Head of caudate nucleus (tissue), 42 donors: Measurements from ENCODE around the gene OSBPL2.

Experiments used
- DNase-seq, 42 donors: peaks; one replicate each; pipeline versions ENCODE4 v3.0.0 to v3.0.0-alpha.2; 2020 to 2021; ENCODE audit warnings: mixed read lengths in 7 of 42
- intact Hi-C: fragments of 100-400 bp; cut with DNase I; formaldehyde crosslinking; loops from one replicate; pipeline ENCODE4 v1.15.0; 2022

Gene OSBPL2

DNA sequence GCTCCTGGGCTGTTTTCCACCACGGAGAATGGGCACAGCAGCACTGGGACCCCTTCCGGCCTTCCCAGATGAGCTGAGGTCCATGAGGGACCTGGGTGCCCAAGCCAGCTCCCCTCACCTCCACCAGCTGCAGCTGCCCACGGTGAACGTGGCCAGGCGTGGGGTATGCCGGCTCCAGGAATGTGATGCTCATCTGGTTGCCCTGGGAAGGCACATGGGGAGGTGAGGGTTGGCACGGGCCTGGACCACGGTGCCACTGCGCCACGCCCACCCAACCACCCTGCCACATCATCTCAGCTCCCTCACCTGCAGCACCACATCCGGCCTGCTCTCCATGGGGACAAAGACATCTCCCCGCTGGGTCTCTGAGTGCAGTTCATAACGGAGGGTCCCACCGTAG, 88.2 kb downstream of the OSBPL2 start:
- DNase-seq, result no peak

DNA sequence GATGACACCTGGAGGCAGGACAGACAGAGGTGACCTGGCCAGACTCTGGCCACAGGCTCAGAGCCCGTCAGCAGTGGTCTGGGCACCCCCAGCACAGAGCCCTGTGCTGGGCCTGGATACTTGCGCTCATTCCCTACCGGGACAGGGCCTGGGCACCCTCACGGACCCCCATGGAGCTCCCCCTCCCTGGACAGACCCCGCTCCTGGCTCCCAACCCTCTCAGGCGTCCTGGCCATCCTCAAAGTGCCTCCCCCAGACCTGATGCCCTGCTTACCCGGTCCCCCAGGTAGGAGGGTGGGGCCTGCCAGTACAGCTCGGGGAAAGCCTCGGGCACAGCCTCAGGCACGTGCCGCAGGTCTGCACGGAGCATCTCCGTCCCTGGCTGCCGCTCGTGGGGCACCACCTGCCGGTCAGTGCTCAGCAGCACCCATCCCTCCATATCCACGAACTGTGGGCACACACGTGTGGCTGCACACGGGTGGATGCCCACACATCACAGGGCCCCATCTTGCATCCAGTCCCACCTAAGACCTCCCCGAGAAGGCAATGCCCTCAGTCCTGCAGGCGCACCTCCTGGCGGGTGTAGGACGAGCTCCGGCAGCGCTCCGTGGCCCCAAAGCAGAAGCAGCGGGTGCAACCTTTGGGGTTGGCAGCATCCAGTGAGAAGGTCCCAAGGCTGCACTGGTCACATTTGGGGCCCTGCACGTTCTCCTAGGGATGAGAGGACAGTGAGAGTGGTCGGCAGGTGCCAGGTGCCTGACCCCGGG, 88.8 kb downstream of the OSBPL2 start:
- no peak for DNase-seq

More for the DNA sequence above, 88.2 kb downstream of the OSBPL2 start:
- intact Hi-C loops, result no loop called here

DNA sequence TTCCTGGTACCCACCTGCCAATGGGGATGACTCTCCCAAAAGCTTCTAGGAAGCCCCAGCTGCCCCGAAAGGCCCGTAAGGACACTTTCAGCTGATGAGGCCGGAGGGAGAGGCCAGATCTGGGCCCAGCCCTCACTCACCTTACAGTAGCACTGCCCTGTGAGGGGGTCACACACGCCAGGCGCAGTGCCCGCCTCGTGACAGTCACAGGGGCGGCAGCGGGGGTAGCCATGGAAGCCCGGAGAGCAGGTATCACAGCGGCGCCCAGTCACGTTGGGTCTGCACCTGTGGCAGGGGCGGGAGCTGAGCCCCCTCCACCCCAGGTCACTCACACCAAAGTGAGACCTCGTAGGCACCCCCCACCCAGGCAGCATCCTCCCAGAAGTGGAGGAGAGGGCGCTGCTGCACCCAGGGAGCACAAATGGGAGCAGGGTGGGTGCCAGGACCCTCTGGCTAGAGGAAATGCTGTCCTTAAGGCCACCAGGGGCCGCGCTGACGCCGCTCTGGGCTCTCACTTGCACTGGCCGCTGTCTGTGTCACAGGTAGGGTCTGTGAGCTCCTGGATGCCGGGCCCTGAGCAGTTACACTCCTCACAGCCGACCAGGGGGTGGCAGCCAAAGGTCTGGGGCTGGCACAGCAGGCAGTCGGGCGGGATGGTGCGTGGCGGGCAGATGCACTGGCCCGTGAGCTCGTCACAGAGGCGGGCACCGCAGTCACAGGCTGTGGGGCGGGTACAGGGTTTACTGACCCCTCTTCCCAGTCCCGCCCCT, 89.6 kb downstream of the OSBPL2 start:
- intact Hi-C loops, result no loop called here
- no peak for DNase-seq

More for the DNA sequence above, 88.8 kb downstream of the OSBPL2 start:
- intact Hi-C loops, result no loop called here

DNA sequence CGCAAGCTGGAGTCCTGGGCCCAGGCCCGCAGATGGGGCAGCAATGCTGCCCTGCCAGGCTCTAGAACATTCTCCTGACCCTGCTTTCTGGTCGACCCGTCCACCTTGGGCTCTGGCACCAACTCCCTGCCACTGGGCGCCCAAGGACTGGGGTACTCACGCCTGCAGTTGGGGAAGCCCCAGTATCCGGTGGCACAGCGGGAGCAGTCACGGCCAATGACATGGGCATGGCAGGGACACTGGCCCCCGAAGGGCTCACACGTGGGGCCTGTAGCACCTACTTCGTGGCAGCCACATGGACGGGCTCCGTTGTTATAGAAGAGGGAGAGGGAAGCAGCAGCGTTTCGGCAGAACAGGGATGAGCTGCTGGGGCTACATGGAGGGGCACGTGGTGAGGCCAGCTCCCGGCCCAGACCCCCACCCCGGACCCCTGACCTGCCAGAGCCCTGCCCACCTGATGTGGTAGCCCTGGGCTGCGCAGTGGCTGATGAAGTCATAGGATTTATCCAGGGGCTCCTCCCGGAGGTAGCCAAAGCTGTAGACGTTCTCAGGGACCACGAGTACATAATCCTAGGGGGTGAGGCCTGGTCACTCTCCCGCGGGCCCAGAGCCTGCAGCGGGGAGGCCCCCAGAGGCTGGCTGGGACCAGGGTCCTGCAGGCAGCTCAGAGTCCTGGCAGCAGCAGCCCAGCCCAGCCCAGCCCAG, 90.5 kb downstream of the OSBPL2 start:
- DNase-seq, result no peak
- intact Hi-C loops, result no loop called here

DNA sequence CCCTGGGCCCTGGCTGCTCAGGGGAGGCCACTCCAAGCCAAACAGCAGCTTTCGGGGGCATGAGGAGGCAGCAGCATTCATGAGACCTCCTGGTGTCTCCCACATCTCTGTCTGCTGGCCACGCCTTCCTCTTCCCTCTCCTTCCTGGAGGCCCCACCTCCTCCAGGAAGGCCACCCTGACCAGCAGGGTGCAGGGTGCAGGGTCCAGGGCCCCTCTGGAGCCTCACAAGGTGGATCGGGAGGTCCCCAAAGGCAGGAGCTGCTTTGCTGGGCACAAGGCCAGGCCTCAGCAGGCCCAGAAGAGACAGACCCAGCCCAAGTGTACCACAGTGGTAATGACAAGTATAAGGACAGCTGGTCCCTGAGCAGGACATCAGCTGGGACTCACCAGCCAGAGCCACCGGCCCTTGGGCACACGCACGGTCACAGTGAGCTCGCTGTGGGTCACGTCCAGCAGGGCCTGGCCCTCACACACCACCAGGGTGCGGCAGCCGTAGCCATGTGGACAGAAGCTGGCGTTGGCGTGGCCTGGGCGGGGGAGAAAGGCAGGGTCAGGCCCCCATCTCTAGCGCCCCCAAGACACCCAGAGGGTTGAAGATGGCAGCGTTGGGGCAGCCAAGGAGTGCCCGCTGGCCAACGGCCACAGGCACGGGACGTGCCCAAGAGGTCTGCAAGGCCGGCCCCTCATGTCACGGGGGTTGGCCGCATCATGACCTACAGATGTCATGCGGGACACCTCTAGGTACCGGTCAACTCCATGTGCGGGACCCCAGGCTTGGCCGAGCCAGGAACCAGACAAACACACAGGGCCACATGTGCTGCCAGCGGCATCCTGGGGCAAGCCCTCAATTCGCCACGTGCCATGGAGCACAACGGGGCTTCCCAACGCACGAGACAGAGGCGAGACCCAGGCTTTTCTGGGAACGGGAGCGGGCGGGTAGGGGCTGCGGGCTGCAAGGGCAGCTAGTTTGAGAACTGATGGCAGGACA, 91.4 kb downstream of the OSBPL2 start:
- no peak for DNase-seq
- intact Hi-C loops, result no loop called here

DNA sequence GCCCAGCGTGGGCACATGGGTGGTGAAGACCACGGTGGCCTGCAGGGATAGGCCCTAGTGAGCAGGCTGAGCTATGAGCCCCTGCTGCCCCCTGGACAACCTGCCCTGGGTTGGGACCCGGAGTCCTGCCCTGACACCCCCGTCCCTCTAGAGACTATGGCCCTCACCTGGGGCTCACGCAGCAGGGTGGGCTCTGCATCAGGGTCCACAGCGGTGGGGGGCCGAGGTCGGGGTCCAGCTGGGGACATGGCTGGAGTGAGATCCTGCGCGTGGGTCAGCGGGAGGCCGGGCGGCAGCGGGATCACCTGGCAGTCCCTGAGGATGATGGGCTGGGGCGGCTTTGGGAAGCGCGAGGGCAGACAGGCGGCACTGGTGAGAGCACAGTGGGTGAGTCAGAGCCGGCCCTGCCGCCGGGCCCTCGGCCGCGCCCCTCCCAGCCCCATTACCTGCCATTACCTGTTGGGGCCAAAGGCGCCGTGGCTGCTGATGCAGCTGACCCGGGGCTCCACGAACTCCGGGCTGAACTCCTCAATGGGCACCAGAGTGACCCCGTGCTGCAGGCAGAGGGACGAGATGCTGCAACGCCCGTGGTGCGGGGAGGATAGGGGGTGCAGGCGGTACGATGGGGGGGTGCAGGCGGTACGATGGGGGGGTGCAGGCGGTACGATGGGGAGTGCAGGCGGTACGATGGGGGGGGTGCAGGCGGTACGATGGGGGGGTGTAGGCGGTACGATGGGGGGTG, 92.4 kb downstream of the OSBPL2 start:
- intact Hi-C loops, result no loop called here
- no peak for DNase-seq

DNA sequence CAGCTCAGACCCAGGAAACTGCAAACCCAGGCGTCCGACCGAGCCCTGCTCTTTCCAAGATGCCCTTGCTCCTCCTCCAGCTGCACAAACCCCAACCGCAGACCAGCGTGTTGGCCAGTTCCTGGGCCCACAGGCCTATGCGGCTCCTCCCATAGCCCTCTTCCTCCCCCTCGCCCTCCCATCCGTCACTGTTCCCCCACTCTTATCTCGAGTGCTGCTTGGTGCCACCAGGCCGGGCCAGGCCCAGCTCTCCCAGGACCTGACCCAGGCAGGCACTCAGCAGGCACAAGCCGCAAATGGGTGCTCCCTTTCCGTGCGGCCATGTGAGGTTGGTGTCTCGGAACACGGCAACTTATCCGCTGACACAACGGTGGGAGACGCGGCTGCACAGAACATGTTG, 93.0 kb downstream of the OSBPL2 start:
- intact Hi-C loops, result no loop called here
- DNase-seq, result no peak

DNA sequence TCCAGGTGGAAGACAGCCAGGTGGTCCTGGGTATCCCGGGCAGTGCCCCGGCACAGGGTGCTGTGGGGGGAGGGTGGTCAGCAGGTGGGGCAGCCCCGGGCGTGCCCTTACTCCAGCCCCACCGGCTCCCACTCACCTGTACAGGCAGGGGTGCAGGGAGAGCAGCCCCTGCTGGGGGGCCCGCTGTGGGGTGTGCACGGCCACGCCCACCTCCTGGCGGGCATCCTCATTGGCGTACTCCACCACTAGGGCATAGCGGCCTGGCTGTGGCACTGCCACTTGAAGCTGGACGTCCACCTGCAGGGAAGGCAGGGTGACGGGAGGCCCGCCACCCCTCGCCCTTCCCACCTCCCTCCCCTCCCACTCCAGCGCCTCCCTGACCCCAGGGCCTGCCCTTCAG, 94.1 kb downstream of the OSBPL2 start:
- intact Hi-C loops, result no loop called here
- DNase-seq, result no peak

DNA sequence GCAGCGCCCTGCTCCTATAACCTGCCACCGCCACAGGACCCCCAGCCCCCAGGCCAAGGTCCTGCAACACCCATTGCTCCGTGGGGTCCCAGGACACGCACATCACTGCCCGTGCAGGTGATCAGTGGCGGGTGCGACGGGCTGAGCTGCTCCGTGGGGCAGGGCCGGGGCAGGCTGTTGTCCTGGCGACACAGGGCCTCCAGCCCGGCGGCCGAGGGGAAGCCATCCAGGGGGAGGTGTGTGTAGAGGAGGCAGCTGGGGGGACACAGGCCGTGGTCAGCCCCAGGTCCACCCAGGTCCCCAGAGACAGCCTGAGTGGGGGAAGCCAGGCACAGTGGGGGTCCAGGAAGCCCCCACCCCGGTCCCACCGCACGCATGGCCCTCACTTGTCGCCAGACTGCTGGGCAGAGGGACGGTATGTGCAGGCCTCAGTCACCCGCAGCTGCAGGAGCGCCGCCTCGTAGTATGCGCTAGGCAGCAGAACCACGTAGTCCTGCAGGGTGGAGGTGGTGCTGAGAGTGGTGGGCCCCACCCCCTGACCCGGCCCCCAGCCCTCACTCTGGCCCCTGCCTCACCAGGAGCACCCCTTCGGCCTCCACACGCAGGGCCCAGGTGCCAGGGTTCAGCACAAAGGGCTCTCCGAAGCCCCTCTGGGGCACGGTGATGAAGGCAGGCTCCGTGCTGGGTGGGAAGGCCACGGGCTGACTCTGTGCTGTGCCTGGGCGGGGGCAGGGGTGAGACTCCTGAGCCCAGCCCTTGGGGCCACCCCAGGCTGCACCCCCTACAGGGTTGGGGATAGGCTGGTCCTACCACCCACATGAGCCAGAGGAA, 94.9 kb downstream of the OSBPL2 start:
- intact Hi-C loops, result no loop called here
- DNase-seq, result no peak

DNA sequence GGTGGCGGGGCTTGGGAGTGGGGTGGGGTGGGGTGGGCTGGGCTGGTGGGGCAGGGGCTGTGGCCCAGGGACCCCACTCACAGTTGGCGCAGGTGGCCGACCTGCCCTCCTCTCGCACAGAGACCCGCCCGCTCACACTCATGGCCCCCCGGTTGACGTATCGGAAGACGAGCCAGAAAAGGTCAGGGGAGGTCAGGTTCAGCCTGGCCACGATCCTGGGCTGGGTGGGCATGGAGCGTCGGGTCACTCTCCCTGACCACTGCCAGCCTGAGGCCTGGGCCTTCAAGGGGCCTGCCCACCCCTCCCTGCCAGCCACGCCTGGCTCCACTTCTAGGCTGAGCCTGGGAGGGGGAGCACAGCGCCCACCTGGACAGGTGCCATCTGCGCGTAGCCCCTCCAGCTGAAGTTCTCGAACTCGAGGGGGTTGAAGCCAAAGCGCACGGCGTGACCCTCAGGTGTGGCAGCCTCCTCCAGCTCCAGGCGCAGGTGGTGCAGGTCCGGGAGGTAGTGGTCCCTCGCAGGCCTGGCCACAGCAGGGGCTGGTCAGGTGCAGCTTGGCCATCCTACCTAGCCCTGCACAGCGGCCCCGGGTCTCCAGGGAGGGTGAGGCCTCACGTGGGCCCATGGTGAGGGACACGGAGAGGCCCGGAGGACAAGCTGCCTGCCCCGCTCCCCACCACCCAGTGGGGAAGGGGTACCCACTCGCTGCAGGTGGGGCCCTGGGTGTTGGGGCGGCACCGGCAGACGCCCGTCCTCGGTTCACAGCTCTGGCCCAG, 95.7 kb downstream of the OSBPL2 start:
- intact Hi-C loops, result no loop called here

DNA sequence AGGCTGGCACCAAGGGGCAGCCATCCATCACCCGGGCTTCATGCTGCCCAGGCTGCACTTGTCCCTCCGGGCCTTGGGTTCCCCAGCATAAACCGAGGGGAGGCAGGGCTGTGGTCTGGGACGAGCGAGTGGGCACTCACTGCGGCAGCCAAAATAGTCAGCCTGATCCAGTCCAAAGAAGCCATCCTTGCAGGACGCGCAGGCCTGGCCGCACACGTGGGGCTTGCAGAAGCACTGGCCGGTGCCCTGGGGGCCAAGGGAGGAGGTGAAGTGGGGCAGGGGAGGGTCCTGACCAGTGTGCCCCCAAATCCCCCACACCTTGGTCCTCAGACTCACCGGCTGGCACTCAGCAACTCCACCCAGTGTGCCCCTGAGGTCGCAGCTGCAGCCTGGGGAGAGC, 96.6 kb downstream of the OSBPL2 start:
- no peak for DNase-seq
- intact Hi-C loops, result no loop called here

More for the DNA sequence above, 95.7 kb downstream of the OSBPL2 start:
- DNase-seq, result no peak

DNA sequence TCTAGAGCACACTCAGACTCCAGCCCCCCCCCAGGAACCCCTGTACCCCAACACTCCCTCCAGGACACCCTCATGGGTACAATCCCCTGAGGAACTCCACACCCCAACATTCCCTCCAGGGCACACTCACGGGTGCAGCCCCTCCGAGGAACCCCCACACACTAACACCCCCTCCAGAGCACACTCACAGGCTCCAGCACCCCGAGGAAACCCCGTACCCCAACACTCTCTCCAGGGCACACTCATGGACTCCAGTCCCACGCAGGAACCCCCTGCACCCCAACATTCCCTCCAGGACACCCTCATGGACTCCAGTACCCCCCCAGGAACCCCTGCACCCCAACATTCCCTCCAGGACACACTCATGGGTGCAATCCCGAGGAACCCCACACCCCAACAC, 97.2 kb downstream of the OSBPL2 start:
- no peak for DNase-seq
- intact Hi-C loops, result no loop called here

DNA sequence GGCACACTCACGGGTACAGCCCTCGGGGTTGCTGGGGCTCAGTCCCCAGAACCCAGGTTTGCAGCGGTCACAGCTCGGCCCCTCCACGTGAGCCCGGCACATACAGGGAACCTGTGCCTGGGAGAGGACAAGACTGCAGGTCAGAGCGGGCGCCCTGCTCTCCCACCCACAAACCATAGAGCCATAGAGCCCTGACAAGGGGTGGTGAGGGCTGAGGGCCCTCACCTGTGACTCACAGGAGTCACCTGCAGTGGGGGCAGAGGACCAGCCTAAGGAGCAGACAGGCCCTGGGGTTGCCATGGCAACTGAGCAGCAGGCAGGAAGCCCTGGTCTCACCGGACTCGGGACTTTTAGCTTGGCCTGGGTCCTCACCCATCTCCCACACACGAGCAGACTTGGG, 98.0 kb downstream of the OSBPL2 start:
- intact Hi-C loops, result no loop called here
- no peak for DNase-seq

DNA sequence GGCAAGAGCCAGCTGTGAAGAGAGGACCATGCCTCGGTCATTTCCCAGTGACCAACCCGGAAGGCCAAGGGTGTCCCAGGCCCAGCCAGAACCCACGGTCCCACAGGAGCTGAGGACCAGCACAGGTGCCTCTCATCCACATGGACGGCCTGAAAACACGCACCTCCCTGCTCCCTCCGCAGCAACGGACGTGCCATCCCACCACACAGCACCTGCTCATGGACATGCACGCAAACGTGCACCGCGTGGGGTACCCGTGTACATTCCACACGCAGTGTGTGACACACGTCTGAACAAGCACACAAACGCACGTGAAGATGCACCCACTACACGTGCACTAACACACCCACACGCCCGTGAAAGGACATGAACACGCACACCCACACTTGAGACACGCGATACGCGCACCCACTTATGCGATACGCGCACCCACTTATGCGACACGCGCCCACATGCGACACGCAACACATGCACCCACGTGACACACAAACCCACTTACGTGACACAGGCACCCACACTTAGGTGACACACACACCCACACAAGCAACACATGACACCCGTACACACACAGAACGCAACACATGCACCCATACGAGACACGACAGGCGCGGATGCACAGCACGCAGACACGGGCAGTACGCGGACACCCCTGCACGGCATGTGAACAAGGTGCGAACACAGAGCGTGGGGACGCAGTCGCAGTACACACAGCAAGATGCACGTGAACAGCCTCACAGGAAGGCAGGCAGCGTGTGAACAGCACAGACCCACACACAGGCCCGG, 98.6 kb downstream of the OSBPL2 start:
- intact Hi-C loops, result no loop called here
- no peak for DNase-seq

DNA sequence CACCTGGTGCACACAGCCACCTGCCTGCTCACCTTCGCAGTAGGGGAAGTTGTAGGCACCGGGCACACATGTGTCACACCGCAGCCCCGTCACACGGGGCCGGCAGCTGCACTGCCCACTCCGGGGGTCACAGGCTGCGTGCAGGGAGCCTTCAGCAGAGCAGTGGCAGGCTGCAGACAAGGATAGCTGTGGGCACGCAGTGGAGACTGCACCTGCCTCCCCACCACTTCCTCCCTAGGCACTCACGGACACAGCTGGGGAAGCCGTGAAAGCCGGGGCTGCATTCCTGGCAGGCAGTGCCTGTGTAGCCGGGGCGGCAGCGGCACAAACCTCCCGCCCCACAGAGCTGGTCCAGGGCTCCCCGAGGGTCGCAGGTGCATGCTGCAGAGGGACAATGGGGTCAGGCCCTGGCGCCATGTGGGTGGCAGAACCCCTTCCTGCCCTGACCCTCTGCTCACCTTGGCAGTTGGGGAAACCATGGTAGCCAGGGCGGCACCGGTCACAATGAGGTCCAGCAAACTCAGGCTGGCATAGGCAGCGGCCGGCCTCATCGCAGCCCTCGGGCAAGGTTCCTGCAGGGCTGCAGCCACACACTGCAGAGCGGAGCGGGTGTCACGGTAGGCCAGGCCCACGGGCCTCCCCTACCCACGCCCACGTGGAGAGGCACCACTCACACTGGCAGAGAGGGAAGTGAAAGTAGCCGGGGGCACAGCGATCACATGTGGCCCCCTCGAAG, 99.4 kb downstream of the OSBPL2 start:
- intact Hi-C loops, result no loop called here
- DNase-seq, result no peak
